HepG2 (cell line): Measurements from ENCODE around the gene TSPAN32. TPM values are rescaled to one million over a fixed set of nuclear protein-coding genes. Genes with fewer than 3 reads are reported as not detected.

ENCODE experiments used
- CSRNP2 ChIP-seq: sonication (generic); formaldehyde crosslinking; conservative IDR thresholded peaks from 2 replicates; pipeline ENCODE4 v1.8.0; 2022; ENCODE audit warnings: low read depth, missing genetic modification reagents
- FOXK1 ChIP-seq: sonication (generic); formaldehyde crosslinking; IDR thresholded peaks from 2 replicates; pipeline ENCODE4 v1.4.0; 2020; ENCODE audit warnings: low read depth, missing genetic modification reagents, borderline replicate concordance
- HMGA1 ChIP-seq: sonication (generic); formaldehyde crosslinking; conservative IDR thresholded peaks from 2 replicates; pipeline ENCODE4 v1.4.0; 2020; ENCODE audit warnings: missing genetic modification reagents
- PCBP2 ChIP-seq: fragments of 200-400 bp; formaldehyde crosslinking; optimal IDR thresholded peaks from 2 replicates; pipeline ENCODE3; 2018; ENCODE audit warnings: low read length, low read depth; ENCODE audit not compliant: poor library complexity, severe bottlenecking
- PHF21A ChIP-seq: sonication (generic); formaldehyde crosslinking; IDR thresholded peaks from 2 replicates; pipeline ENCODE4 v1.5.0; 2020; ENCODE audit warnings: mild to moderate bottlenecking, missing genetic modification reagents
- PRDM4 ChIP-seq: sonication (generic); formaldehyde crosslinking; IDR thresholded peaks from 2 replicates; pipeline ENCODE4 v1.9.0; 2021; ENCODE audit warnings: missing genetic modification reagents, borderline replicate concordance
- SMARCE1 ChIP-seq: fragments of 450-650 bp; IDR thresholded peaks from 2 replicates; pipeline ENCODE4 v1.6.1; 2017; ENCODE audit warnings: borderline replicate concordance
- SNAI1 ChIP-seq: sonication (generic); formaldehyde crosslinking; IDR thresholded peaks from 2 replicates; pipeline ENCODE4 v1.5.0; 2020; ENCODE audit warnings: mild to moderate bottlenecking, missing genetic modification reagents, borderline replicate concordance
- THAP7 ChIP-seq: sonication (generic); formaldehyde crosslinking; IDR thresholded peaks from 2 replicates; pipeline ENCODE4 v1.8.1; 2023; ENCODE audit warnings: mild to moderate bottlenecking, missing genetic modification reagents
- YEATS4 ChIP-seq: sonication (generic); formaldehyde crosslinking; IDR thresholded peaks from 2 replicates; pipeline ENCODE4 v1.4.0; 2020; ENCODE audit warnings: missing genetic modification reagents, borderline replicate concordance
- ZNF251 ChIP-seq: sonication (generic); formaldehyde crosslinking; IDR thresholded peaks from 2 replicates; pipeline ENCODE4 v1.9.0; 2021; ENCODE audit warnings: mild to moderate bottlenecking, missing genetic modification reagents
- ZNF441 ChIP-seq: sonication (generic); formaldehyde crosslinking; IDR thresholded peaks from 2 replicates; pipeline ENCODE4 v1.7.0; 2021; ENCODE audit warnings: missing genetic modification reagents, borderline replicate concordance
- ZNF503 ChIP-seq: sonication (generic); formaldehyde crosslinking; IDR thresholded peaks from 2 replicates; pipeline ENCODE4 v1.4.0; 2020; ENCODE audit warnings: missing genetic modification reagents
- ZNF569 ChIP-seq: sonication (generic); formaldehyde crosslinking; IDR thresholded peaks from 2 replicates; pipeline ENCODE4 v1.5.0; 2020; ENCODE audit warnings: mild to moderate bottlenecking, missing genetic modification reagents, moderate library complexity, borderline replicate concordance
- ZNF687 ChIP-seq: sonication (generic); formaldehyde crosslinking; IDR thresholded peaks from 2 replicates; pipeline ENCODE4 v1.5.1; 2020; ENCODE audit warnings: mild to moderate bottlenecking, missing genetic modification reagents, moderate library complexity
- ZNF761 ChIP-seq: sonication (generic); formaldehyde crosslinking; conservative IDR thresholded peaks from 2 replicates; pipeline ENCODE4 v1.4.0; 2020; ENCODE audit warnings: mild to moderate bottlenecking, missing genetic modification reagents
- ZNF83 ChIP-seq: sonication (generic); formaldehyde crosslinking; IDR thresholded peaks from 2 replicates; pipeline ENCODE4 v1.4.0; 2020; ENCODE audit warnings: missing genetic modification reagents, mild to moderate bottlenecking, borderline replicate concordance
- polyA plus RNA-seq, 8 experiments: library from polyadenylated mRNA; depleted of rRNA in 3 of 8; stranded (reverse) in 7 of 8; unstranded in 1 of 8; fragments of >200 nt; fragmentation: Illumina TruSeq in 4 of 8; extraction: Trizol in 4 of 8; gene quantifications; 2 replicates each; pipeline versions ENCODE4 v1.2.1 to v1.2.3, GENCODE V29; 2011 to 2016; ENCODE audit warnings: low read depth in 4 of 8, missing spikeins in 1 of 8, mixed read lengths in 1 of 8; ENCODE audit not compliant: insufficient read depth in 1 of 8
- total RNA-seq, 5 experiments: library from RNA; depleted of rRNA; stranded (reverse); fragments of >200 nt; fragmentation: Illumina TruSeq; extraction: Trizol; gene quantifications; 2 replicates each; pipeline ENCODE4 v1.2.3, GENCODE V29; 2016; ENCODE audit warnings: low read depth in 1 of 5

TSPAN32 gene
- total and polyA plus RNA-seq, 2 of the 13 experiments (the other 11 are each of a cell fraction or from before 2014, with no cell fraction given) = 0.09 to 0.70 TPM

- TF ChIP-seq ZNF687 (CRISPR knock-in tag) (peak; percentile 86), SNAI1 (CRISPR knock-in tag) (no peak), ZNF503 (CRISPR knock-in tag) (no peak; the same call in 1 of the 2 replicates), PHF21A (no peak; the same call in 1 of the 2 replicates), ZNF441 (CRISPR knock-in tag) (no peak), FOXK1 (no peak), ZNF251 (CRISPR knock-in tag) (no peak), SMARCE1 (no peak), PRDM4 (CRISPR knock-in tag) (no peak), CSRNP2 (CRISPR knock-in tag) (no peak), YEATS4 (CRISPR knock-in tag) (peak; percentile 34; the same call in 1 of the 2 replicates), PCBP2 (no peak), ZNF569 (no peak), ZNF83 (no peak), THAP7 (CRISPR knock-in tag) (no peak), ZNF761 (CRISPR knock-in tag) (peak; percentile 62; the same call in 1 of the 2 replicates), HMGA1 (CRISPR knock-in tag) (no peak)
These were observed 32.8 kb upstream of the TSPAN32 start (continued) for GRCh38 chr11:2268729-2269600.
